ENCODE results near the gene TMPRSS11D. TPM values are rescaled to one million over a fixed set of nuclear protein-coding genes. Genes with fewer than 3 reads are reported as not detected.

Gene TMPRSS11D
- total RNA-seq, 2 experiments from 2014 or later = not detected

DNA sequence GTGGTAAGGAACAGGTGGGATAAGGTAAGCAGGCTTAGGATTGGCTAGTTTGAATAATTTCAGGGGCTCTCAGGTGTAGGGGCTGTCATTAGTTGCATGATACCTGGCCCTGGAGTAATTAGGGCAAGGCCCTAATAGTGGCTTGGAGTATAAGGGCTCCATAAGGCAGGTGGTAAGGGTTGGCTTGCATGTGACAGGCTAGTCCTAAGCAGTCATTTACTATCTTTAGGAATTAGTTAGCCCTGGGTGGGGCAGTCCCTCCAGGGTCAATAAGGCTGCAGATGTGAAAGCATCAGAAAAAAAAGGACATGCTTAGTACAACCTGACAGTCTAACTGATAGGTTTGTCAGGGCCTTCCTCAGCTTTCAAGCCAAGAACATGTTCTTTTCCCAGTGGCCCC lies 7.8 kb upstream of the TMPRSS11D start:
- POLR2A ChIA-PET = no interaction called here

DNA sequence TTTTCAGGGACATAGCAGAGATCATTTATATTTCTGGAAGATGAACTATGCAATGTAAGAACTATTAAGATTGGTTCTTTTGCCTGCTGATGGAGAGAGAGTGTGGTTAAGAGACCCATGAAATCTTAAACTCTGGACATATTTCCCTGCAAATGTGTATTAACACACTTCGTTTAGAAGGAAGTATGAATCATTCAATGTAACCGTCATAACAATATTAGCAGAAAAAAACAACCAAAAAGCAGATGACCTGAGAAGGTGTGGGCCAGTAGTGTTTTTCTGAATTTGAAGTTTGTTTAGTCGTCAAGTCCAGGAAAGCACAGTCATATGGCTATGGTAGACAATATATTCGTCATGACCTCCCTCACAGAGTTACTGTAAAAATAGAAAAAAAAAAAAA lies 2.5 kb upstream of the TMPRSS11D start:
- ChIA-PET CTCF (no interaction called here), POLR2A (no interaction called here)

More for the DNA sequence above, 7.8 kb upstream of the TMPRSS11D start:
- CTCF ChIA-PET = interaction anchor here (0.5 kb wide), 1 partner anchor 21 kb away, joined by 3 read pairs; no protein-coding TSS in a partner anchor

DNA sequence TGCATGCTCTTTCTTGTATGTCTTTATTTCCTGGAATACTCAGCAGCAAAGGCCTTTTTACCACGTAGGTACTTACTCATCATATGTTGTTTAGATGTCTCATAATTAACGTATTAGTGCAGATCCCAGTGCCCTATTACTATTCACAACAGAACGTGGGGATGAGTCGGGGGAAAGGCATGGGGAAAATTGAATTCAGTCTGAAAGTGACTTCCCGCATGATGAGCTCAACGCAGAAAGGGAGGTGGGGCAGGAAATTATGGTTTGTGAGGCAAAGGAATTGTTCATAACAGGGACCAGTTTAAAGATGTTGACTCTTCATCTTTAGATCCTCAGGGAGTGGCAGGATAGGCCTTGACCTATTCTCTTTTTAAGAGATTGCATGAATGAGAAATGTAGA lies 2.0 kb upstream of the TMPRSS11D start:
- CTCF ChIA-PET = no interaction called here
- POLR2A ChIA-PET = no interaction called here

GRCh38 chr4:67884701-67885100 lies 899 bp upstream of the TMPRSS11D start:
- CTCF ChIA-PET = no interaction called here
- POLR2A ChIA-PET = no interaction called here

- CTCF ChIA-PET = no interaction called here
- POLR2A ChIA-PET = no interaction called here
Observed at GRCh38 chr4:67883458-67883857, 344 bp downstream of the TMPRSS11D start.

DNA sequence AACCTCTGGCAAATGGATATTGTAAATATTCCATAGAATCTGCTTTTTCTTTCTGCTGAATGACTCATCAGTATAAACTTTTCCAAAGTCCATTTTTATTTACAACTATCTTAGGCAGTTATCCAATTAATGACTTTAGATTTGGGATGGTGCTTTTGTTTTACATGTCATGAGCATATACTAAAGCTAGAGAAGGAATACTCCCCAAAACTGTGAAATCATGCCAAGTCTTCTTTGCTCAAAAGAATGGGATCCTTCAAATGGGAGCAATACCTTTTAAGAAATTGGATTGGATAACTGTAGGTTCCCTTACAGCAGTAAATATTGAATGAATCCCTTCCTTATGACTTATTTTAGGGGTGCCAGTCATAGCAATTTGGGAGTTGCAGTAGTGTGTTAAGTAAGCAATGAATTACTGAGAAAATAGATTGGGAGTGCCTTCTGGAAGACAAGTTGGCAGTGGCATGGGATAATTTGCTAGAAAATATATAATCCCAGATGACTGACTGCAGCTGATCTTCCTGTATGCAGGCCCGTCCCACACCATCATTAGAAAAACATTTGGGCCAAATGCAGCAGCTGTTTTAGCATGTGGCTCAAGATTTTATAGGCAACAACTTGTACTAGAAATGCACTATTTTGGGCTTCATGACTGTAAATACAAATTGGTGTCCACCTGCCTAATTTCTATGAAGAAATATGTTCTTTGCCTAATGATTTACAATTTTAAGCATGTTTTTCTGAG lies 2.8 kb downstream of the TMPRSS11D start:
- ChIA-PET CTCF (no interaction called here), POLR2A (no interaction called here)

DNA sequence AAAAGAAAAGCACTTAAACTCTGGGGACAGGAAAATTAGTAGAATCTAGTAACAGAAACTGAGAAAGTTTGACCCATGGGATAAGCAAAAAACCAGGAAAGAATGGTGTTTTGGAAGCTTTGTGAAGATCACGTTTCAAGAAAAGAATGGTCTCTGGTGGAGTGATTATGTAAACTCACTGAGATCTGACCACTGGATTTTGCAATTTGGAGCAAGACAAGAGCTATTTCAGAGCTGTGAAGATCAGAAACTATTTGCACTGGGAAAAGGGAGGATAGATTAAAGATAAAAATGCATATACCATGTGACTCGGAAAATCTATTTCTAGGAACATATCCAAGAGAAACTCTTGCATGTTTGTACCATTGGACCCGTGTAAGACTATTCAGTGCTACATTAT lies 4.3 kb downstream of the TMPRSS11D start:
- ChIA-PET POLR2A (no interaction called here), CTCF (no interaction called here)

DNA sequence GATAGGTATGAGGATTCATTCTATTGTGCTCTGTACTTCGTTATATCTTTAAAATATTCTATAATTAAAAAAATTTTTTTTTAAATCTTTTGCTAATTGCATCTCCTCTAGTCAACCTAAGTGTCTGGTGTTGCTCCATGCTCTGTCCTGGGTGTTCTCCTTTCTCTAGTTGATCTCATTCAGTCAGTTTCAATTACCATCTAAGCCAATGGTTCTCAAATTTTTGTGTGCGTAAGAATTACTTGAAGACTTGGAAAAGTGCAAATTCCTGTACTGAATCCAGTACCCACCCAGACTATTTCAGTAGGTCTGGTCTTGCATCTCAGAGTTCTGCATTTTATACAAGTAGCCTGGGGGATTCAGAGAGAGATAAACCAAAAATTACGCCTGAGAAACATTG lies 6.7 kb downstream of the TMPRSS11D start:
- ChIA-PET CTCF (no interaction called here), POLR2A (no interaction called here)

DNA sequence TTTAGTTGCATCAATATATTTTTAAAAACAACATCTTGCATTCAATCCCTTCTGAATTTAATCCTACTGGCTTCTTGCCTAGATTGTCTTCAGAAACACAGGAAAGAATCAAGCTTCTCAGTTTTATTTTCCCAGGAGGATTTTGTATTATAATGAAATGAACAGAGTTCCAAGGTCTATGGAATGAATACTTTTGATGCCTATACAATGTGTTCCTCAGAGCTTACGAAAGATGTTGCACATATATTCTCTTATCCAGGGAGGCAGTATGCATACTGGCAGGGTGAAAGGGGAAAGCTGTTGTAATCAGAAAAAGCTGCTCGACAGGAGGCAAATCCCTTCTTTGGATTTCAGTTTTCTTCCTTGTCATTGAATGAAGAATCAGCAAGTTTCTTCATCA lies 8.8 kb downstream of the TMPRSS11D start:
- ChIA-PET CTCF (no interaction called here), POLR2A (no interaction called here)

GRCh38 chr4:67873116-67873515 lies 10.7 kb downstream of the TMPRSS11D start:
- ChIA-PET CTCF (no interaction called here), POLR2A (no interaction called here)

DNA sequence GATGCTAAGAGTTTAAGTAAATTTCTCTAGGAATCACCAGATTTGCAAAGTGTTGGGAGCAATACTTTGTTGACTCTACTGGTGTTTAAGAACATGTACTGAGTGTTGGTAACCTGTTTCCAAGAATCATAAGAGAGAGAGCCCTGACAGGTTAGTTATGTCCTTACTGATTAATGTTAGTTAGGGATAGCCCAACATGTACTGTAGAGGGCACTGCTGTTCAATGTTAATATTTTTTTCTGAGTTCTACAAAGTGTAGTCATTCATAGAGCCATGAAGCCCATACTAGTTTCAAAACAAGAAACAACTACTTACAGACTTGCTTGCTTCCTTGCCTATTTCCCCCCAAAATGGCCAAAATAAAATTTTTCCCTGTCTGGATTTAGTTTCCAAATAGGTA lies 11.9 kb downstream of the TMPRSS11D start:
- CTCF ChIA-PET = no interaction called here
- POLR2A ChIA-PET = no interaction called here

DNA sequence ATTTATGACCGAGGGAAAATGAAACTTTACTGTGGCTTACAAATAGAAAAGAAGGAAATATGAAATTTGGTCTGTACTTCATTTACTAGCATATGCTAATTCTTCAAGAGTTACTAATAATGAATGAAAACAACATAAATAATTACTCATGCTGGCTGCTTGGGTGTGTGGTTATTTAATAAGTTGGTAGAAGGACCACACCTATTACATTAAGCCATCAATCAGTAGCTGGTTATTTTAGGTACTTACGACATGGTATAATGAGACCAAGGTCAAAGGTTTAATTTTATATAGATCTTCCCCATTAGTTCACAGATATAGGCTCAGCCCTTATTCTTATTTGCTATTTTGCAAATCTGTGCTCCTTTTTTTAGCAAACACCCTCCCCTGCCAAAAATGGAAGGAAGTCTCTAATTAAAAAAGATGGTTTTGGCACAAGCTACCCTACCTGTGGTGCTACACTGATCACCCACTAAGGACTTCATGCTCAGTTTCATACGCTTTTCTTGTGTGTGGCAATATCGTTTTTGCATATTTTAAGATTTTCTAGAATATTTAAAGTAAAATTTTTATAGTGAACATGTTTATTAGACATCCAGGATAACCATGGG lies 14.1 kb downstream of the TMPRSS11D start:
- CTCF ChIA-PET = no interaction called here
- POLR2A ChIA-PET = no interaction called here

DNA sequence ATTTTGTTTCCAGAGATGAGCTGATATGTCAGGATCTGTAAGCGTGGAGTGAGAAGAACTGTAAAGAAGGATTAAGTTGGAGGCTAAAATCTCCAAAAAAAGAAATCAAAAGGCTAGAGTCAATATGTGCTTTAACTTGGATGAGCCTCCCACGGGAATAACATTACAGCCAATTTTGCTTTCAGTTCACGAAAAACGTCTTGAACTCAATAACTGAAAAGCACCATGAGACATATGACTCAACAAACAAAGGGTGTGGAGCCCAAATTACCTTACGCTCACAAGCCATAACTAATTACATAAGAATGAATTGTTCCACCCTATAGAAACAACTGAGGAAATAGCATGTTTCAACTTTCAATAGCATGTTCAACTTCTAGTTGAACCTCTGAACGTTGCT lies 22.3 kb downstream of the TMPRSS11D start:
- CTCF ChIA-PET = no interaction called here
- POLR2A ChIA-PET = no interaction called here

GRCh38 chr4:67853336-67853735 lies 30.5 kb downstream of the TMPRSS11D start:
- CTCF ChIA-PET = interaction anchor here (0.8 kb wide), 1 partner anchor 32 kb away, joined by 3 read pairs; no protein-coding TSS in a partner anchor

GRCh38 chr4:67820903-67821302 lies 62.9 kb downstream of the TMPRSS11D start:
- ChIA-PET CTCF (interaction anchor here (0.8 kb wide), 1 partner anchor 32 kb away, joined by 3 read pairs; no protein-coding TSS in a partner anchor), POLR2A (no interaction called here)

More at GRCh38 chr4:67853336-67853735, 30.5 kb downstream of the TMPRSS11D start:
- POLR2A ChIA-PET = no interaction called here

GRCh38 chr4:67810011-67810410 lies 73.8 kb downstream of the TMPRSS11D start:
- ChIA-PET CTCF (no interaction called here), POLR2A (no interaction called here)

GRCh38 chr4:67809502-67809901 lies 74.3 kb downstream of the TMPRSS11D start:
- ChIA-PET CTCF (no interaction called here), POLR2A (no interaction called here)

DNA sequence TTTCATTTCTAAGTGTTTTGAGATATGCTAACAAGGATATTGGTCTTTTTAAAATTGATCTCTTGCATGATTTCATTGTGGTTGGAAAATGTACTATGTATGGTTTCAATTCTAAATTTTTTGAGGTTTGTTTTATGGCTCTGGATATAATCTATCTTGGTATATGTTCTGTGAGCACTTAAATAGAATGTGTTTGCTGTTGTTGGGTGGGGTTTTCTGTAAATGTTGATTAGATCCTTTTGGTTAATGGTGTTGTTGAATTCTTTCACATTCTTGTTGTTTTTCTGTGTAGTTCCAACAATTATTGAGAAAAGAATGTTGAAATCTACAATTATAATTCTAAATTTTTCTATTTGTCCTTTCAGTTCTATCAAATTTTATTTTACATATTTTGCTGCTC lies 87.0 kb downstream of the TMPRSS11D start:
- ChIA-PET POLR2A (no interaction called here), CTCF (no interaction called here)

DNA sequence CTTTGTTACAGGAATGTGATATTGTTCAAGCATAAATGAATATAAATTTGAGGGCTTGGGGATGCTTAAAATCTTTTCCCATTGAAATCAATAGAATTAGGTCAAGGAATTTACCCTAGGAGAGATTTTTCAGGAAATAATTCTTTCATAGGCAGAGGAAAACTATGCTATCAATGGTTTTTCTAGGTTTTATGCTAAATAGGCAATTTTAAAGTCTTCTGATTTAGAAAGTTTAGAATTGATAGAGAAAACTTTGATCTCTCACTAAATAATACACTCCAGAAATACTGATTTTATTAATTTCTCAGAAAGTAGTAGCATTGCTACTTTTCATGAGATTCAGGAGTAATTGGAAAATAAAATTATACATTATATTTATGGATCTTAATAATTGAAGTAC lies 93.1 kb downstream of the TMPRSS11D start:
- ChIA-PET POLR2A (no interaction called here), CTCF (no interaction called here)

DNA sequence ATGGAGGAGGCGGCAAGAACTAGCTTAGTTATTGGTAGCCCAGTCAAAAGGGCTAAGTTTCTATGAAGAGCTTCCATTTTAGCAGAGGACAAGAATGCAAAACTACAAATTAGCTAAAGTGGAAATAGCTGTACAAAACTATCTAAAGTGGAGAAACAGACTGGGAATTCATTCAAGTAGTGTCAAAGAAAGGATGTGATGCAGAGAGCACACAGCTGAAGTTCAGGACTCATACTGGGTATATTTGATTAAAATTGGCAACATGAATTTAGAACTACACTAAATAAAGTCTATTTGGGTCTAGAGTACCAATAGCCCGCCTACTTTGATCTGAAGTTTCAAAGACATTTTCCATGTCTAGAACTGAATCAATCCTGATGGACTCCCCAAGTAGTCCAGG lies 96.5 kb downstream of the TMPRSS11D start:
- CTCF ChIA-PET = no interaction called here

GRCh38 chr4:67785528-67785927 lies 98.3 kb downstream of the TMPRSS11D start:
- CTCF ChIA-PET = no interaction called here
- POLR2A ChIA-PET = no interaction called here

More for the DNA sequence above, 96.5 kb downstream of the TMPRSS11D start:
- POLR2A ChIA-PET = no interaction called here

DNA sequence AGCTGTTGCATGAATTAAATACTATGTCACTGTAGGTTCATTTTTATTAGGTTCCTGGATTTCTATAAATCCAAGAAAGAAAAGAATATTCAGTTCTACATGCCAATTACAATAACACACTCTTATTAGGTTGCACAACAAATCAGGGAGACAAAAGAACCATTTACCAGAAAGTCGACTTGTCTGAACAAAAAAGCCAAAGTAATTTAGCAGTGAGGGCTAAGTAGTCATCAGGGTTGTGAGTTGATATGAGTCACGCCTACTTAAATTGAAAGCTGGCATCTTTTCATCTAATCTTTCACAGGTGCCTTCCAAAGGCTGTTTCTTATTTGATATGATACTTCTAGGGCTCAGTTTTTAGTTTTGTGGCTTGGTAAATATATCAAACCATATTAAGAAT lies 104.2 kb downstream of the TMPRSS11D start:
- POLR2A ChIA-PET = no interaction called here
- CTCF ChIA-PET = no interaction called here

All from activated CD8-positive, alpha-beta memory T cell treated with anti-CD3 and anti-CD28 coated beads for 36 hours (primary cell).